SU-DHL-6 (cell line): Measurements from ENCODE around the gene PHLDA2.

Experiments
- H2AFZ ChIP-seq: fragments of 200-600 bp; sonication (generic); 2 replicates; pipeline ENCODE4 v1.6.1; 2014; ENCODE audit warnings: low read depth, mild to moderate bottlenecking, moderate library complexity, mixed read lengths, antibody characterized with exemption, low read length; ENCODE audit not compliant: severe bottlenecking
- H3F3A ChIP-seq: fragments of 200-600 bp; shearing (Covaris generic); 2 replicates; pipeline ENCODE4 v1.6.0; 2016; ENCODE audit warnings: antibody characterized with exemption, mild to moderate bottlenecking; ENCODE audit not compliant: insufficient read depth
- H3K27ac ChIP-seq: fragments of 200-600 bp; sonication (generic); 2 replicates; pipeline ENCODE4 v1.5.1; 2016; ENCODE audit warnings: low read depth, mild to moderate bottlenecking, low read length, moderate library complexity, mixed read lengths
- H3K27me3 ChIP-seq: fragments of 200-600 bp; sonication (generic), shearing (Covaris generic); 2 replicates; pipeline ENCODE4 v1.6.0; 2014; ENCODE audit warnings: mild to moderate bottlenecking, low read length
- H3K36me3 ChIP-seq: fragments of 200-600 bp; sonication (generic); 2 replicates; pipeline ENCODE4 v1.6.1; 2014; ENCODE audit warnings: mild to moderate bottlenecking, low read length, mixed read lengths
- H3K4me2 ChIP-seq: fragments of 300-600, 200-600 bp; shearing (Covaris generic), sonication (generic); 2 replicates; pipeline ENCODE4 v1.6.0; 2014; ENCODE audit warnings: low read length, low read depth, mild to moderate bottlenecking; ENCODE audit not compliant: poor library complexity, severe bottlenecking
- H3K4me3 ChIP-seq: fragments of 200-600 bp; sonication (generic); 2 replicates; pipeline ENCODE4 v1.5.1; 2014; ENCODE audit warnings: antibody characterized with exemption, low read length, mild to moderate bottlenecking, mixed read lengths; ENCODE audit not compliant: insufficient read depth, poor library complexity, severe bottlenecking
- H3K79me2 ChIP-seq: fragments of 200-600 bp; sonication (generic); 2 replicates; pipeline ENCODE4 v1.6.1; 2014; ENCODE audit warnings: mild to moderate bottlenecking, low read length, moderate library complexity; ENCODE audit not compliant: insufficient read depth
- H3K9ac ChIP-seq: fragments of 200-600 bp; sonication (generic); 2 replicates; pipeline ENCODE4 v1.7.0; 2014; ENCODE audit warnings: mild to moderate bottlenecking, low read length
- H3K9me2 ChIP-seq: fragments of 200-600 bp; sonication (generic); replicated peaks from 2 replicates; pipeline ENCODE4 v1.6.1; 2014; ENCODE audit warnings: low read length; ENCODE audit not compliant: insufficient read depth
- H3K9me3 ChIP-seq: fragments of 200-600 bp; sonication (generic); 2 replicates; pipeline ENCODE4 v1.6.1; 2014; ENCODE audit warnings: low read length, mixed read lengths; ENCODE audit not compliant: insufficient read depth
- H4K20me1 ChIP-seq: fragments of 200-600 bp; sonication (generic); 2 replicates; pipeline ENCODE4 v1.6.1; 2014; ENCODE audit warnings: low read depth, mild to moderate bottlenecking, antibody characterized with exemption, low read length, moderate library complexity, mixed read lengths
- EZH2phosphoT487 ChIP-seq: fragments of 200-600 bp; sonication (generic), shearing (Covaris generic); conservative IDR thresholded peaks from 2 replicates; pipeline ENCODE4 v1.6.1; 2018; ENCODE audit warnings: mild to moderate bottlenecking, antibody characterized with exemption, low read length, moderate library complexity, mixed read lengths
- TF ChIP-seq, protein P1 (sequence below): fragments of 200-600 bp; sonication (generic); IDR thresholded peaks from one replicate; pipeline ENCODE4 v1.5.1; 2017; ENCODE audit warnings: antibody characterized with exemption, mild to moderate bottlenecking, low read length, moderate library complexity; ENCODE audit not compliant: insufficient read depth, poor library complexity, severe bottlenecking

The PHLDA2 gene

GRCh38 chr11:2886936-2887335 lies 42.3 kb downstream of the PHLDA2 start:
- Histone ChIP-seq H3K9me2 (no peaks in the 10 kb centered on the region), H3K27ac (no peak overlapping the region), H3K4me3 (no peak overlapping the region), H2AFZ (no peak overlapping the region), H3K9me3 (no peaks in the 10 kb centered on the region), H3K27me3 (no peaks in the 10 kb centered on the region), H3K36me3 (no peaks in the 10 kb centered on the region), H3F3A (no peaks in the 10 kb centered on the region), H3K9ac (no peak overlapping the region), H4K20me1 (no peaks in the 10 kb centered on the region), H3K79me2 (no peaks in the 10 kb centered on the region), H3K4me2 (no peak overlapping the region)
- TF ChIP-seq, protein P1, sequence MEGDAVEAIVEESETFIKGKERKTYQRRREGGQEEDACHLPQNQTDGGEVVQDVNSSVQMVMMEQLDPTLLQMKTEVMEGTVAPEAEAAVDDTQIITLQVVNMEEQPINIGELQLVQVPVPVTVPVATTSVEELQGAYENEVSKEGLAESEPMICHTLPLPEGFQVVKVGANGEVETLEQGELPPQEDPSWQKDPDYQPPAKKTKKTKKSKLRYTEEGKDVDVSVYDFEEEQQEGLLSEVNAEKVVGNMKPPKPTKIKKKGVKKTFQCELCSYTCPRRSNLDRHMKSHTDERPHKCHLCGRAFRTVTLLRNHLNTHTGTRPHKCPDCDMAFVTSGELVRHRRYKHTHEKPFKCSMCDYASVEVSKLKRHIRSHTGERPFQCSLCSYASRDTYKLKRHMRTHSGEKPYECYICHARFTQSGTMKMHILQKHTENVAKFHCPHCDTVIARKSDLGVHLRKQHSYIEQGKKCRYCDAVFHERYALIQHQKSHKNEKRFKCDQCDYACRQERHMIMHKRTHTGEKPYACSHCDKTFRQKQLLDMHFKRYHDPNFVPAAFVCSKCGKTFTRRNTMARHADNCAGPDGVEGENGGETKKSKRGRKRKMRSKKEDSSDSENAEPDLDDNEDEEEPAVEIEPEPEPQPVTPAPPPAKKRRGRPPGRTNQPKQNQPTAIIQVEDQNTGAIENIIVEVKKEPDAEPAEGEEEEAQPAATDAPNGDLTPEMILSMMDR, result no peak
- TF ChIP-seq EZH2phosphoT487, result no peak

DNA sequence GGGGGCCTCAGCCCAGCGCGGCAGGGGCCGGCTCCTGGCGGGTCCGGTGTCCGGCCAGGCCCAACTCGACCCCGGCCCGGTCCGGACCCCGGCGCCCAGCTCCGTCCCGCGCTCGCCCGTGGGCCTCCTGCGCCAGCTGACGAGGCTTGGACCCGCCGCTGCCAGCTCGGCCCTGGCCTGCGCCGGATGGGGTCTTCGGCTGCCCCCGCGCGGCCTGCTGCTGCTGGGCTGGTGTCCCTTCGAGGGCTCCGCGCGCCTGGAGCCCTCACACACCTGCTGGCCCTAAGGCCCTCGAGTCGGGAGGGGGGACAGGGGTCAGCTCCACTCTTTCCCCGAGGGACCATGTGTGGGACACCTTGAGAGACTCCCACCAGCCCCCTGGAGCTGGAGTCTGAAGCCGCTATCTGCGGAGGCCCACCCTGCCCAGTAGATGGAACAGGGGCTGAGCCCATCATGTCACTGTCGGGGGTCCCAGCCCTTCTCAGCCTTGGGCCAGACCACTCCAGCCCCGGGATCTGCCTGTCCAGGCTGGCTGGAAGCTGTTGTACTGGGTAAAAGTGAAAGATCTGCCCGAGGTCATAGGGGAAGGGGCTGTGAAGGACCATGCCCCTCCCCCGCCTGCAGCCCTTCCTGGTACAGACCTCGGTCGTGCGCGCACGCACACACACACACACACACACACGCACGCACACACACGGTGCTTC lies 42.9 kb downstream of the PHLDA2 start:
- TF ChIP-seq, protein P1, result no peak
- TF ChIP-seq EZH2phosphoT487, result no peak
- Histone ChIP-seq H2AFZ (no peak overlapping the region), H3K27ac (no peak overlapping the region), H3K79me2 (no peaks in the 10 kb centered on the region), H3K36me3 (no peaks in the 10 kb centered on the region), H3K27me3 (no peaks in the 10 kb centered on the region), H4K20me1 (no peaks in the 10 kb centered on the region), H3F3A (no peaks in the 10 kb centered on the region), H3K9me2 (no peaks in the 10 kb centered on the region), H3K4me2 (no peak overlapping the region), H3K9me3 (no peaks in the 10 kb centered on the region), H3K9ac (no peak overlapping the region), H3K4me3 (no peak overlapping the region)

GRCh38 chr11:2885678-2886081 lies 43.5 kb downstream of the PHLDA2 start, which contains the start of gene CDKN1C:
CDKN1C (minus strand) TSS chr11:2885775; CDS start chr11:2885456, 319 bp downstream.
- Histone ChIP-seq H3K9ac (no peak within 1 kb of the TSS), H3K27me3 (no peaks in the 10 kb centered on the region)

More at GRCh38 chr11:2885678-2886081, 43.5 kb downstream of the PHLDA2 start, which contains the start of gene CDKN1C:
- Histone ChIP-seq H3K4me3 (no peak within 1 kb of the TSS), H3K9me2 (no peaks in the 10 kb centered on the region), H3K79me2 (no peaks in the 10 kb centered on the region), H3K27ac (no peak within 1 kb of the TSS), H3K9me3 (no peaks in the 10 kb centered on the region), H4K20me1 (no peaks in the 10 kb centered on the region), H3K36me3 (no peaks in the 10 kb centered on the region), H3K4me2 (no peak within 1 kb of the TSS), H3F3A (no peaks in the 10 kb centered on the region), H2AFZ (no peak within 1 kb of the TSS)
- TF ChIP-seq, protein P1, result no peak
